Tibial artery (tissue), 4 donors: ENCODE results near the gene UNC45B.

Experiments
- DNase-seq, 2 donors: peaks; one replicate each; pipeline ENCODE4 v3.0.0-alpha.2; 2019
- H3K27ac ChIP-seq, 2 donors: fragments of 200-600 bp; sonication (generic) in 1 of 2; 1 replicate in 1 of 2; 2 replicates in 1 of 2; pipeline ENCODE4 v1.5.1; 2018 to 2019; ENCODE audit warnings: mild to moderate bottlenecking in 1 of 2
- H3K27me3 ChIP-seq, 2 donors: fragments of 200-600 bp; sonication (generic) in 1 of 2; one replicate each; pipeline versions ENCODE4 v1.5.1 to v1.6.0; 2016 to 2019
- H3K36me3 ChIP-seq, 3 donors: fragments of 200-600 bp; sonication (generic) in 2 of 3; one replicate each; pipeline ENCODE4 v1.5.1; 2016 to 2019; ENCODE audit warnings: mild to moderate bottlenecking in 2 of 3
- H3K4me1 ChIP-seq, 4 donors: fragments of 200-600 bp; sonication (generic) in 2 of 4; 1 replicate in 3 of 4; 2 replicates in 1 of 4; pipeline ENCODE4 v1.5.1; 2016 to 2019
- H3K4me3 ChIP-seq, 2 donors: fragments of 200-600 bp; sonication (generic) in 1 of 2; 1 replicate in 1 of 2; 2 replicates in 1 of 2; pipeline ENCODE4 v1.5.1; 2018 to 2019; ENCODE audit warnings: mild to moderate bottlenecking in 2 of 2
- H3K9me3 ChIP-seq, 3 donors: fragments of 200-600 bp; sonication (generic) in 1 of 3; one replicate each; pipeline ENCODE4 v1.5.1; 2016 to 2019
- intact Hi-C: fragments of 100-400 bp; cut with DNase I; formaldehyde crosslinking; loops from one replicate; pipeline ENCODE4 v1.15.0; 2023; ENCODE audit warnings: low total_unique reads
- TF ChIP-seq, protein P1 (sequence below), 2 experiments: fragments of 200-600 bp in 1 of 2; fragments of 450-650 bp in 1 of 2; IDR thresholded peaks; one replicate each; pipeline ENCODE4 v1.5.1; 2017 to 2019; ENCODE audit warnings: antibody characterized with exemption in 2 of 2, mild to moderate bottlenecking in 1 of 2, moderate library complexity in 1 of 2

UNC45B gene, protein sequence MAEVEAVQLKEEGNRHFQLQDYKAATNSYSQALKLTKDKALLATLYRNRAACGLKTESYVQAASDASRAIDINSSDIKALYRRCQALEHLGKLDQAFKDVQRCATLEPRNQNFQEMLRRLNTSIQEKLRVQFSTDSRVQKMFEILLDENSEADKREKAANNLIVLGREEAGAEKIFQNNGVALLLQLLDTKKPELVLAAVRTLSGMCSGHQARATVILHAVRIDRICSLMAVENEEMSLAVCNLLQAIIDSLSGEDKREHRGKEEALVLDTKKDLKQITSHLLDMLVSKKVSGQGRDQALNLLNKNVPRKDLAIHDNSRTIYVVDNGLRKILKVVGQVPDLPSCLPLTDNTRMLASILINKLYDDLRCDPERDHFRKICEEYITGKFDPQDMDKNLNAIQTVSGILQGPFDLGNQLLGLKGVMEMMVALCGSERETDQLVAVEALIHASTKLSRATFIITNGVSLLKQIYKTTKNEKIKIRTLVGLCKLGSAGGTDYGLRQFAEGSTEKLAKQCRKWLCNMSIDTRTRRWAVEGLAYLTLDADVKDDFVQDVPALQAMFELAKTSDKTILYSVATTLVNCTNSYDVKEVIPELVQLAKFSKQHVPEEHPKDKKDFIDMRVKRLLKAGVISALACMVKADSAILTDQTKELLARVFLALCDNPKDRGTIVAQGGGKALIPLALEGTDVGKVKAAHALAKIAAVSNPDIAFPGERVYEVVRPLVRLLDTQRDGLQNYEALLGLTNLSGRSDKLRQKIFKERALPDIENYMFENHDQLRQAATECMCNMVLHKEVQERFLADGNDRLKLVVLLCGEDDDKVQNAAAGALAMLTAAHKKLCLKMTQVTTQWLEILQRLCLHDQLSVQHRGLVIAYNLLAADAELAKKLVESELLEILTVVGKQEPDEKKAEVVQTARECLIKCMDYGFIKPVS

DNA sequence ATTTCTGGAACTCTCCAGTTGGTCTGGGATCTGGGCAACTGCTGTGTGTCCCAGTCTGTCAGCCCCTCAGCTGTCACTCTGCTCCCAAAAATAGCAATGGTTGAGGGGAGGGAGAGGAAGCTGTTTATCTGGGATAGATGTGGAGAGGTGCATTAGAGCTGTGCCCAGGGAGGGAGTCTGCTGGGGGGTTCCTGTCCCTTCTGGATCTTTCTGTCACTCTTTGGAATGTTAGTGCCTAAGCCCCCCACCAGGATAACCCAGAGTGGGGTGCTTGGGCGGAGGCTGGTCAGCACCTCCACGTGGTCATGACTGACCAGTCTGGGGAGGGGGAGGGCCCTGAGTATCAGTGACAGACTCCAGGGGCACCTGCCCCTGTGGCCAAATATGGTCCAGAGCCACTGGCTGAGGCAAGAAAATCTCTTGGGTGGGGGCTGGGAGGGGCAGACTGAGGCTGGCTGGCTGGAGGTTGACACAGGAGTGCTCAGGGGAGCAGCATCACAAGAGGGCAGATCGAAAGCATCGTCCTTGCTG lies at the start of gene UNC45B:
UNC45B (plus strand) TSS at position 443 of the 531 bp plus-strand sequence. CDS start 447 bp downstream, outside the sequence.
- Histone ChIP-seq H3K4me1 (peaks cover 0 to 4% (median under 1%) of the 10 kb centered on the region in 4 donors), H3K4me3 (no peak within 1 kb of the TSS), H3K9me3 (no peaks in the 10 kb centered on the region), H3K27ac (no peak within 1 kb of the TSS), H3K27me3 (peaks cover 0 to 18% of the 10 kb centered on the region in 2 donors), H3K36me3 (no peaks in the 10 kb centered on the region)
- DNase-seq, result no peak
- TF ChIP-seq, protein P1, sequence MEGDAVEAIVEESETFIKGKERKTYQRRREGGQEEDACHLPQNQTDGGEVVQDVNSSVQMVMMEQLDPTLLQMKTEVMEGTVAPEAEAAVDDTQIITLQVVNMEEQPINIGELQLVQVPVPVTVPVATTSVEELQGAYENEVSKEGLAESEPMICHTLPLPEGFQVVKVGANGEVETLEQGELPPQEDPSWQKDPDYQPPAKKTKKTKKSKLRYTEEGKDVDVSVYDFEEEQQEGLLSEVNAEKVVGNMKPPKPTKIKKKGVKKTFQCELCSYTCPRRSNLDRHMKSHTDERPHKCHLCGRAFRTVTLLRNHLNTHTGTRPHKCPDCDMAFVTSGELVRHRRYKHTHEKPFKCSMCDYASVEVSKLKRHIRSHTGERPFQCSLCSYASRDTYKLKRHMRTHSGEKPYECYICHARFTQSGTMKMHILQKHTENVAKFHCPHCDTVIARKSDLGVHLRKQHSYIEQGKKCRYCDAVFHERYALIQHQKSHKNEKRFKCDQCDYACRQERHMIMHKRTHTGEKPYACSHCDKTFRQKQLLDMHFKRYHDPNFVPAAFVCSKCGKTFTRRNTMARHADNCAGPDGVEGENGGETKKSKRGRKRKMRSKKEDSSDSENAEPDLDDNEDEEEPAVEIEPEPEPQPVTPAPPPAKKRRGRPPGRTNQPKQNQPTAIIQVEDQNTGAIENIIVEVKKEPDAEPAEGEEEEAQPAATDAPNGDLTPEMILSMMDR (IDR thresholded peaks at IDR 0.05), result no peak
- intact Hi-C loops, result no loop called here

DNA sequence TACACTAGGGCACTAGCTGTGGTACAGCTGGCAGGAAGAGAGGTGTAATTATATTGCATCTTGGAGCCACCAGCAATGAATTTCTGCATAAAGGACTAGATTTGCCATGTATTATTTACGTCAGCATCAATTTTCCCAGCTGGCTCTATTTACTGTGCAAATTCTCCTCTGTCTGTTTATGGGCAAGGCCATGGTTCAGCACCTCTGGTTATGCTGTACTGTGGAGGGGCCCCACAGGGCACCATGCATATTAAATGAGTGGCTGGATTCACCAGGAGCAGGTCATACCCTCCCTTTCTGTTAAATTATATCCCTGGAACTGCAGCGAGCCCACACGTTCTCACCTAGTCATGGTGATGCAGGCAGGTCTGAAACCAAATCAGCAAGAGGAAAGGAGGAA lies 47.7 kb upstream of the UNC45B start:
- H3K27me3 ChIP-seq, result no peaks in the 10 kb centered on the region
- H3K27ac ChIP-seq, result no peak overlapping the region
- intact Hi-C loops, result no loop called here
- H3K4me3 ChIP-seq, result no peak overlapping the region
- DNase-seq, result no peak
- no peaks in the 10 kb centered on the region for H3K4me1 ChIP-seq
- TF ChIP-seq, protein P1 (IDR thresholded peaks at IDR 0.05), result no peak
- H3K36me3 ChIP-seq, result peaks cover 10 to 67% (median 47%) of the 10 kb centered on the region in 3 donors
- H3K9me3 ChIP-seq, result no peaks in the 10 kb centered on the region

DNA sequence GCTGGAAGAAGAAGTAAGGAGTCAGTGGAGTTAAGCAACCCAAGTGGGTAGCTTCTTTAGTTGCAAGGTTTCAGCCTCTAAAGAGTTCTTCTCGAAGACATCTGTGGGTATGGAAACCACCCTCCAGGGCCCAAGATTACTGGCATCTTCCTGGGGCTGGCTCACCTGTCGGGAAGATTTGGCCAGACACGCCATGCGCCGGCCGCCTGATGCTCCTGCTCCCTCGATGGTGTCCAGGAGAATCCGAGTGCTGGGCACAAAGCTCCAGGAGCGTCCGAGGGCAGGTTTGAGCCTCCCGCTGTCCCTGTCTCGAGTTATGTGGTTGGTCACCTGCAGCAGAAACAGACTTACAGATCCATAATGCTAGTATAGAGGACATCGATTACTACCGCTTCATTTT lies 46.6 kb upstream of the UNC45B start:
- H3K36me3 ChIP-seq, result peaks cover 15 to 78% (median 53%) of the 10 kb centered on the region in 3 donors
- TF ChIP-seq, protein P1 (IDR thresholded peaks at IDR 0.05), result no peak

DNA sequence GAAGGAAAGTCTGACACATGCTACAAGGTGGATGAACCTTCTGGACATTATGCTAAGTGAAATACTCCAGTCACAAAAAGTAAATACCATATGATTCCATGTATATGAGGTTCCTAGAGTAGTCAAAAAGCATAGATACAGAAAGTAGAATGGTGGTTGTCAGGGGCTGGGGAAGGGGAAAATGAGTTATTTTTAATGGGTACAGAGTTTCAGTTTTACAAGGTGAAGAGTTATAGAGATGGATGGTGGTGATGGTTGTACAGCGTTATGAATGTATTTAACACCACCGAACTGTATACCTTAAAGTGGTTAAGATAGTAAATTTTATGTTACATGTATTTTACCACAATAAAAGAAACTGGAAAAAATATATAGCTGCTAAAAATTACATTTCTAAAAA lies 45.9 kb upstream of the UNC45B start:
- Histone ChIP-seq H3K9me3 (no peaks in the 10 kb centered on the region), H3K27ac (no peak overlapping the region), H3K27me3 (no peaks in the 10 kb centered on the region), H3K4me1 (no peaks in the 10 kb centered on the region), H3K36me3 (peaks cover 22 to 85% (median 57%) of the 10 kb centered on the region in 3 donors), H3K4me3 (no peak overlapping the region)
- DNase-seq, result no peak
- intact Hi-C loops, result no loop called here
- TF ChIP-seq, protein P1 (IDR thresholded peaks at IDR 0.05), result no peak

More for the DNA sequence above, 46.6 kb upstream of the UNC45B start:
- Histone ChIP-seq H3K9me3 (no peaks in the 10 kb centered on the region), H3K27ac (no peak overlapping the region), H3K4me3 (no peak overlapping the region), H3K27me3 (no peaks in the 10 kb centered on the region), H3K4me1 (no peaks in the 10 kb centered on the region)
- intact Hi-C loops, result no loop called here
- DNase-seq, result no peak

DNA sequence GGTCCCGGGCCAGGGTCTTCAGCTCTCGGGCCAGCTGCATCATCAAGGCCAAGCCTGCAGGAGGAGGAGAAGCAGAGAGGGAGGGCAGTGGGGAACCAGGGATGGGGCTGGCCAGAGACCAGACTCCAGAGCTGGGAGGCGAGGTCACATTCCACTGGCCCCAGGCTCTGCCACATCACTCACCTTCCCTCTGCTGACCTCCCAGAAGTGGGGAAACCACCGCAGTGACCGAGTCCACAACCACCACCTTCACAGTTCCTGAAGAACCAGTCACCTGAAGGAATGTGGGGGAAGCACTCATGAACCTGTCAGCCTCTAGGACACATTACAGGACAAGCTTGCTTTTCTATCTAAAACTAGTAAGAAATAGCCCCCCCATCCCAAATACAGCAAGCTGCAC lies 44.3 kb upstream of the UNC45B start:
- H3K4me1 ChIP-seq, result no peaks in the 10 kb centered on the region
- intact Hi-C loops, result no loop called here
- no peaks in the 10 kb centered on the region for H3K9me3 ChIP-seq
- TF ChIP-seq, protein P1 (IDR thresholded peaks at IDR 0.05), result no peak
- no peak for DNase-seq
- no peaks in the 10 kb centered on the region for H3K27me3 ChIP-seq
- peaks cover 22 to 80% (median 57%) of the 10 kb centered on the region in 3 donors for H3K36me3 ChIP-seq
- no peak overlapping the region for H3K27ac ChIP-seq
- no peak overlapping the region for H3K4me3 ChIP-seq
